NCI-H1417 treated with DMSO at 0.1 percent for 48 hours (cell line): Measurements from ENCODE around the gene FAR2.
"Not testable (repeated sequence)": the region's sequence is repeated elsewhere in the genome, so short reads cannot be mapped to it uniquely, and the experiment has no call there.

ENCODE experiments used
- DNase-seq: peaks from one replicate; lab custom pipeline; 2025; lab: John Stamatoyannopoulos, UW

FAR2 gene

GRCh38 chr12:29234965-29235626 lies 86.0 kb downstream of the FAR2 start:
- no peak for DNase-seq

DNA sequence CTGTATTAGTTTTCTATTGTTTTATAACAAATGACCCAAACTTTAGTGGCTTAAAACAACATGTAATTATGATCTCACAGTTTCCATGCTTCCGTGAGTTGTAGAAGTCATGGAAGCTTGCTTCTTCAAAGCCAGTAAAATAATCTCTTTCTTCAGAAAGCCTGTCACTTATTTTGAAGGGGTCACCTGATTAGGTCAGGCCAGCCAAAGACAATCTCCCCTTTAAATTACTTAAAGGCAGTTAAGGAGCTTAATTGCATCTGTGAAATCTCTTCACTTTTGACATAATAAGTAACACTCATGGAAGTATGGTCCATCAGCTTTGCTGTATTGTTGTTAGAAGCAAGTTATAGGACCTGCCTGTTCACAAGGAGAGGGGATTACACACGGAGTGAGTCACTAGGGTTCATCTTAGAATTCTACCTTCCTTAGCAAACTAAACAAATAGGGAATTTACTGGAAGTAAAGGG lies 89.8 kb downstream of the FAR2 start:
- DNase-seq: no peak

- DNase-seq: no peak
These were observed 90.3 kb downstream of the FAR2 start for GRCh38 chr12:29239336-29239735.

GRCh38 chr12:29240441-29240840 lies 91.4 kb downstream of the FAR2 start:
- DNase-seq: no peak

- no peak for DNase-seq
These were observed 92.9 kb downstream of the FAR2 start for GRCh38 chr12:29241821-29242591.

DNA sequence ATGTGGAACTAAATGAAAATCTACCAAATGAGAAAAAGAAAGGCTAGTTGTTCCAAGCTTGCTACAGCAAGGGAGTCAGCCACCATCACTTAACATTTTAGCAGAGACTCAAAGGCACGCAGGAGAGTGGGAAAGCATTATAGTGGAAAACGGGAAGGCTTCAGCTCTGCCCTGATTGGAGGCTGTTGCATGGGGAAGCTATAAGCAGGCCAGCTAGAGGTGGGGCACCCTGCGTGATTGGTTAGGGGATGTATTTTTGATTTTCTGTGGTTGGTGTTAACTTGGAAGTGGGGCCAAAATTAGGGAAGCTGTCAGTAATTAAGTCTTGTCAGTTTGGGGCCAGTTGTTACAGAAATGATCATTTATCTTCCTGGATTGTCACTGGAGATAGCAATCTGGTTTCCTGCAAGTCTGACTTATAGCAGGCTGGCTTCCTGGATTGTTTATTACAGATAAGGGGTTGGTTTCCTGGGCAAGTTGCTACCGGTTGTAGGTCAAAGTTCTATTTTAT lies 93.9 kb downstream of the FAR2 start:
- no peak for DNase-seq

DNA sequence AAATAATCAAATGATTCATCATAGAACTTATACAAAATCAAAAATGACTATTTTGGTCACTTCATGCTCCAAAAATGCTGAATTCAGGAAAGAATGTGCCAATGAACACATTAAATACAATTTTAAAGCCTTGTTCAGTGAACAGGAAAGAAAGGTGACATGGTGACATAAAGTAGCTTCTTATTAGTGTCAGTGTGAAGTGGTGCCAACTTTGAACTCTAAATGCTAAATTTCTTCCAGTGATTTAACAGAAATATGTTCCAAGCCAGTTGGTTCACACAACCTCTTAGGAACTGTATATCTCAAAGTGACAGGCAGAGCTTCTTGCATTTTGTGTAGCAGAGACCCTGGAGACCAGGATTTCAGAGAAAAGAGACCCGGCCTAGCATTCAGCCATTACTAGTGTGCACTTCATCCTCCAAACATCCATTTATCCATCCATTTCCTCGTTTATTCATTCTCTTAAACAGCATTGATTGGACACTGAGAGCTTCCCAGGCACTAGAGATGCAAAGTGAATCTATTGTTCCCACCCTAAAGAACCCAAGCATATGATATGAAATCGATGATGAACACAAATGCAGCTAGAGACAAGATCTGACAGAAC lies 95.2 kb downstream of the FAR2 start:
- DNase-seq: no peak

DNA sequence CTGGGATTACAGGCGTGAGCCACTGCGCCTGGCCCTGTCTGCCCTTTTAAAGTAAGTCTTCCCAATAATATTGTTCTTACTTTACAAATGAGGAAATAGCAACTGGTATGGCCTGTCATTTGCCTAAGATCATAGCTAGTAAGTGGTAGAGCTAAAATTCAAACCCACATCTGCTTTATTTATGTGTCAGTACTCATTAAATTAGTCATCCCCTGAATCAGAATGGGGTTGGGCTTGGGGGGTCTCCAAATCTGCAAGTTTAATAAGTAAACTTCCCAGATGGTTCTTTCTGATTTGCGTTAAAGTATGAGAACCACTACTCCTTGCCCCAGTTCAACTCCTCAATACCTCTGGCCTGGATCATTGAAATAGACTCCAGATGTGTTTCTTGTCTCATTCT lies 96.2 kb downstream of the FAR2 start:
- DNase-seq: no peak

DNA sequence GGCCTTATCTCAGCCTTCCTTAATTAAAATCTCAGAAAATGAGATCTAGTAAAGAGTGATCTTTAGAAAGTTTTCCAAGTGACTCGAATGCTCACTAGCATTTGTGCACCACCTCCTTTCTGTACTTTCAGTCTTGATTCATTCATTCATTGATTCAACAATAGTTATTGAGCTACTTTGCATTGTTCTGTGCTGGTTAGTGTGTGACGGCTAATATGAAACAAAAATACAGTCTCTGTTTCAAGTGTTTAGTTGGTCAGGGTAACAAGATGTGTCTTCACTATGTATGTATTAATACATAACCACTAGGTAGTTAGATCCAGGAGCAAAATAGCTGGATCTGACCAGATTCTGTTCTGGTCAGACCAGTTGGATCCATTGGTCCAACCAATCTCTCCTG lies 100.9 kb downstream of the FAR2 start:
- DNase-seq: no peak

DNA sequence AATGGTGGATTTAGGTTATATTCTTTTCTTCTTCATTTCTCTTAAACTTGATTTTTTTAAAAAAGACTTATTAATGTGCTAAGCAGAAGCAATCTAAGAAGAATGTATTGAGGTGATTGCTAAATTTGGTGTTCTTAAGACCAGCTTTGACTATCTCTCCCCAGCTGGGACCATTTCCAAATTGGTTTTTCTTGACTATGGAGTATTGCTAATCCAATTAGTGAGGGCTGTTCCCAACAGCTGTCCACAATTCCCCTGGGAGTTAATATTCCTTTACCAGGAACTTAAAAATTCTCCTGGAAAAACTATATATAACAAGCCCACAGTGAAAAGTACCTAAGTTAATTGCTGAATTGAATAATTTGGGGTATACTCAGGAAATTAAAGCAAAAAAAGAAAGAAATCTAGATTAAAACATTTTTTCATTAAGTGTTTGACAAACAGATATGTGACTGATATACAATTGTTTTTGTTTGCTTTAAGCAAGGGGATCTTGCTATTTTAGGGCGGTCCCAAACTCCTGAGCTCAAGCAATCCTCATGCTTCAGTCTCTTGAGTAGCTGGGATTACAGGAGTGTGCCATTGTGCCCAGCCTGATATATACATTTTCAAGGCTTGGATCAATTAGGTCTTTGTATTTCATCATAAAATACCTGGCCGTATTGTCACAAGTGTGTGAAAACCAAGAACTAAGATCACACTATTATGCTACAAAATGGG lies 105.0 kb downstream of the FAR2 start:
- no peak for DNase-seq

DNA sequence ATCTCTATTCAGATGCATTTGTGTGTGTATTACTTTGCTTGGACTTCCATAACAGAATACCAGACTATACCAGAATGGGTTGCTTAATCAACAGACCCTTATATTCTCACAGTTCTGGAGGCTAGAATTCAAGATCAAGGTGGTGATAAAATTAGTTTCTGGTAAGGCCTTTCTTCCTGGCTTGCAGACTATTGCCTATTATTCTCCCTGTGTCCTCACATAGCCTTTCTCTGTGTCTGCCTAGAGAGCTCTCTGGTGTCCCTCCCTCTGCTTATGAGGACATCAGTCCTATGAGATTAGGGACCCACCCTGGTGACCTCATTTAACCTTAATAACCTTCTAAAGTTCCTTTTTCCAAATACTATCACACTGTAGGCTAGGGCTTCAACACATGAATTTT lies 106.0 kb downstream of the FAR2 start:
- no peak for DNase-seq

DNA sequence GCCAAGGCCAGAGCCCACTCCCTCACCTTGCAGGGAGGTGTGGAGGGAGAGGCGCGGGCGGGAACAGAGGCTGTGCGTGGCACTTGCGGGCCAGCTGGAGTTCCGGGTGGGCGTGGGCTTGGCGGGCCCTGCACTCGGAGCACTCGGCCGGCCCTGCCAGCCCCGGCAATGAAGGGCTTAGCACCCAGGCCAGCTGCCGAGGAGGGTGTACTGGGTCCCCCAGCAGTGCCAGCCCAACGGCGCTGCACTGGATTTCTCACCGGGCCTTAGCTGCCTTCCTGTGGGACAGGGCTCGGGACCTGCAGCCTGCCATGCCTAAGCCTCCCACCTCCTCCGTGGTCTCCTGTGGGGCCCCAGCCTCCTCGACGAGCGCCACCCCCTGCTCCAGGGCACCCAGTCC lies 107.5 kb downstream of the FAR2 start:
- DNase-seq: no peak

GRCh38 chr12:29257687-29258086 lies 108.6 kb downstream of the FAR2 start:
- not testable (repeated sequence) for DNase-seq

GRCh38 chr12:29264424-29264823 lies 115.3 kb downstream of the FAR2 start:
- no peak for DNase-seq

- DNase-seq: no peak
These were observed 120.8 kb downstream of the FAR2 start for GRCh38 chr12:29269706-29270408.

DNA sequence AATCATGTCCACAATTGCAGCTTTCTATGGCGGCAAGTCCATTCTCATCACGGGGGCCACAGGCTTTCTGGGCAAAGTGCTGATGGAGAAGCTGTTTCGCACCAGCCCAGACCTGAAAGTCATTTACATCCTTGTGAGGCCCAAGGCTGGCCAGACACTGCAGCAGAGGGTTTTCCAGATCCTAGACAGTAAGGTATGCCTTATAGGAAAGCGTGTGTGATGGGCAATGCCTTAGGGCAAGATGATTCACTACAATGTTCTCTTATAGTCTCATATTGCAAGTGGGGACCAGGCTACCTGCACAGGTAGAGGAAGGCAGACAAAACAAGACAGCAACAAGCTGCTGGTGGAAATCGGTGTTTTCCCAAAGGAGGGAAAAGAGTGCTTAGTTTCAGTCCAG lies 121.4 kb downstream of the FAR2 start:
- DNase-seq: no peak

DNA sequence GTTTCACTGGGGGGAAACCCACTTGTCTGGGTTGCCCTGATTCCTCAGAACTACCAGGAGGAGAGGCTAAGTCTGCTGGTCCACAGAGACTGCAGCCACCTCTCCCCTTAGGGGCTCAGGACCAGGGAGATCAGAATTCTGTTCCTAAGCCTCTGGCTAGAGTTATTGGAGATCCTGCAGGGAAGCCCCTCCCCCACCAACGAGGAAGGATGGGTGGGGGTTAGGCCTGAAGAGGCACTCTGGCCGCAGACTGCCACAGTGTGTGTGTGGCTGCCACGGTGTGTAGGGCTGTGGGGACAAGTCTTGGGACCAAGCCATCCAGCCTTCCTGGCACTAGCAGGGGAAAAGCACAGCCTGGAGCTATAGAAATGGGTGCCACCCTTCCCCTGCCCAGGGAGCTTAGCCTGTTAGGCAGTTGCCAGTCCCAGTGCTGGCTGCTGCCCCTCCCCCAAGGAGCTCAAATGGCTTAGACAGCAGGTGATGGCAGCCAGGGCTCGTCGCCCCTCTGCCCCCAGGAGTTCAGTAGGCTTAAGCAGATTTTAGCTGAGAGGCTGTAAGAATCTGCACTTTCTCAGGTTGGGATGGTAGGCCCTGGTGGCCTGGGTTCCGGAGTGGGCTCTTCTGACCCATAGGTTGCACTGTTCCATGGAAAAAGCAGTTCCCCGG lies 124.2 kb downstream of the FAR2 start:
- DNase-seq: no peak

GRCh38 chr12:29275834-29276233 lies 126.8 kb downstream of the FAR2 start:
- no peak for DNase-seq

- DNase-seq: no peak
These were observed 128.2 kb downstream of the FAR2 start for GRCh38 chr12:29277231-29277630.

DNA sequence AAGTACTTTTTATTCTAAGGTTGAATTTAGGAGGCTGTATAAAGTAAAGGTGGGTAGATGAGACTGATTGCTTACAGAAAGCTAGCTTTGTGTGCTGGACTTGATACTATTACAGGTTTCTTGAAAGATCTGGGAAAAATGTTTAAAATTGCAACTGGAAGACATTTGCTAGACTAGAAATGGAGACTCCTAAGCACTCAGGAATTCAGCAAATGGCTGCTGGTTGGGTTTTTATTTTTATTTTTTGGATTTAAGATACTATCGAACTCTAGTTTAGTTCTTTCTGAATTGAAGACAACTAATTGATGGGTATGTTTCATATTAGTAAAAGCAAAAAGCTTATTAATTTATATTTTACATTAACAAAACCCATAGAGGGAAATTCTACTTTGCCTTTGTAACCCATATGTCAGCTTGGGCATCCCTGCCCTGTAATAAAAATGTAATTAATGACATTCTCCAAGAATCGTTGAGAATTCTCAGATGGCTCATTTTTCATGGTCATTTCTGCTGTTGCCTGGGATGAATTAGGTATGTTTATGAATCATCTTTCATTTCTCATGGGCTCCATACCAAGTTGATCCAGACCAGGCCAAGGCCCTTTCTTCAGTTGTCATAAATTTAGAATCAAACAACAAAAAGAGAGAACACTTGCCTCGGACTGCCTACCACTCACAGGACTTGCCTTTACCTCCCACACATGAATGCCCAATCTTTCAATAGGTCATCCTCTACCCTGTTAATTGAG lies 129.8 kb downstream of the FAR2 start:
- DNase-seq: no peak
